GM21786 (cell line): ENCODE results near the gene PSMB3.

Experiments used
- ATAC-seq: cut with Tn5 transposase; IDR thresholded peaks from one replicate; pipeline ENCODE4 v1.9.1; 2021; ENCODE audit not compliant: unreplicated experiment

The PSMB3 gene

GRCh38 chr17:38794221-38794620, 41.7 kb downstream of the PSMB3 start:
- ATAC-seq, result no peak

DNA sequence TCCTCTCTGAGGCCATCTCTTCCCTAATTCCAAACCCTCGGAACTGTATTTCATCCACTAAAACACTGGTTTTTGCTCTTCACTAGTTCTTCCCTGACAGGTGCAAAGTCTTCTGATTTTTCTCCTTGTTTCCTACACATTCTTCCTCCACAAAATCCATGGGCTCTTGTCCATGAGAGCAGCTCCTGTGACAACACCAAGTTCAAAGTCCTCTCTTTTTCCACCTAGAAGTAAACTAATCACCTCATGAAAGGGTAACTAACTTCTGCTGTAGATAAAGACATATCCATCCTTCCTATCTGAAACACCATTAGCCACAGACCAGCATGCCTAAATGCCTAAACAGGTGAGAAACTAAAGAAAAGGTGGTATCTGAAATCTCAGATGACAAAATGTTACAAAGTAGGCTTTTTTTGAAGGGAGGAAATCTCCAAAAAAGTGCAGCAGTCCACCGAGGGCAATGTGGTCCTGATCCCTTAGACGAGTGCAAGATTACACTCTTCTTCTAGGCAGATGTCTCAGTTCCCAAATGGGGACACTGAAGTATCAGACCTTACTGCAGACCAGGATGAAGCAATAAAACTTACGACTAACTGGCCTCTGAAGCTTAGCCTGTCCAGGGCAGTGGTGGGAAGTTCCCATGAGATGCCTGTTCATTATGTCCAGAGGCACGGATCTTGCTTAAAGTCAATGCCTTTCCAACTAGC, 44.1 kb downstream of the PSMB3 start:
- ATAC-seq, result no peak

GRCh38 chr17:38797158-38797490, 44.6 kb downstream of the PSMB3 start:
- ATAC-seq, result no peak

- no peak for ATAC-seq
Observed at GRCh38 chr17:38797828-38798227, 45.3 kb downstream of the PSMB3 start.

GRCh38 chr17:38798614-38799500, 46.3 kb downstream of the PSMB3 start:
- peak; percentile 14 for ATAC-seq

DNA sequence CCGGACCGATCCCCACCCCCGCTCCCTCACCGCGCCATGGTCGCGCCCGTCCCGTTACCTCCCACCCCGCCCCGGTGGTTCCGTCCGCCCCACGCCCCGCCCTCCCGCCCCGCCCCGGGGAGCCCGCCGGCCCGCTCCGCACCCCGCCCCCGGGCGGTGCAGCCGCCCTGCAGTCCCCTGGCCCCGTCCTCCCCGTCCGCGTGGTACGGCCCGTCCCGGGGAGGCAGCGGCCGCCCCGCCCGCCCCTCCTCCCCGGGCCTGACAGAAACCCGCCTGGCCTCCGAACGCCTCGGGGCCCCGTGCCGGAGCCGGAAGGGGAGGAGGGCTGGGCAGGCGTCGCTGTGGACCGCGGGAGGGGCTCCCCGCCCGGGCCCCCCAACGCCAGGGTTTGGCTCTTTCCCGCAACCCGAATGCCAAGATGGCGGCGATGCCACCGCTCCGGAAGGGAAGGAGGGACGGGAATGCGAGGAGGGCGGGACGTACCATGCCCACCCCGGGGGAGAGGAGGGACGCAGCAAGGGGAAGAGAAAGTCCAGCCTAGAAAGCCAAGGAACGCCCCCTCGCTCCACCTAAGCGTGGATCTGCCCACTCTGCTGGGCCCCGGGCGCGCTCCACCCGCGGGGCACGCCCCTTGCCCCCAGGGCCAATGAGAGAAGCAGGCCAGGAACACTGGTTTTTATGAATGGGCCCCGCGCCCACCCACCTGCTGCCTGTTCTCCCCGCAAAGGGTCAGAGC, 47.1 kb downstream of the PSMB3 start, which contains the start of gene PIP4K2B:
PIP4K2B (minus strand) TSS at position 56 of the 736 bp plus-strand sequence. CDS start 132 bp downstream, outside the sequence.
- peak; percentile 85 for ATAC-seq

GRCh38 chr17:38800237-38800760, 47.8 kb downstream of the PSMB3 start:
- no peak for ATAC-seq

- ATAC-seq, result no peak
Observed at GRCh38 chr17:38809828-38810227, 57.3 kb downstream of the PSMB3 start.
